OCI-LY3 (cell line): ENCODE results near the gene PTPRH.

Source experiments
- EZH2phosphoT487 ChIP-seq: fragments of 200-600 bp; shearing (Covaris generic); IDR thresholded peaks from 2 replicates; pipeline ENCODE4 v1.6.1; 2018; ENCODE audit warnings: antibody characterized with exemption, mixed run types, low read depth
- TF ChIP-seq, protein P1 (sequence below): fragments of 200-600, 300-600 bp; sonication (generic); IDR thresholded peaks from 2 replicates; pipeline ENCODE4 v1.5.1; 2014; ENCODE audit warnings: antibody characterized with exemption, low read length, low read depth

DNA sequence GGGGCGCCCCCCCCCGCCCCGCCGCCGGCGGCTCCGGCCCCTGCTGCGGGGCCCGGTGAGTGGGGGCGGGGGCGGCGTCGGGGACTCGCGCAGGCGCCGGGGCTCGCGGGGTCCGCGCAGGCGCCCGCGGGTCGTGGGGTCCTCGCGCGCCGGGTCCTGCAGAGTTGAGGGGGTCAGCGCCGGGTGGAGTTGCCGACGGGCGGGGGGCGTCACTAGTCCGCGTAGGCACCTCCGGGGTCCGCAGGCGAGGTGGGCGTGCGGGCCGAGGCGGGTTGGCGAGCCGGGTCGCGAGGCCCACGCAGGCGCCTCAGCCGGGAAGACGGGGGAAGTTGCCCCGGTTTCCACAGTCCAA, 49.2 kb upstream of the PTPRH start:
- TF ChIP-seq, protein P1, sequence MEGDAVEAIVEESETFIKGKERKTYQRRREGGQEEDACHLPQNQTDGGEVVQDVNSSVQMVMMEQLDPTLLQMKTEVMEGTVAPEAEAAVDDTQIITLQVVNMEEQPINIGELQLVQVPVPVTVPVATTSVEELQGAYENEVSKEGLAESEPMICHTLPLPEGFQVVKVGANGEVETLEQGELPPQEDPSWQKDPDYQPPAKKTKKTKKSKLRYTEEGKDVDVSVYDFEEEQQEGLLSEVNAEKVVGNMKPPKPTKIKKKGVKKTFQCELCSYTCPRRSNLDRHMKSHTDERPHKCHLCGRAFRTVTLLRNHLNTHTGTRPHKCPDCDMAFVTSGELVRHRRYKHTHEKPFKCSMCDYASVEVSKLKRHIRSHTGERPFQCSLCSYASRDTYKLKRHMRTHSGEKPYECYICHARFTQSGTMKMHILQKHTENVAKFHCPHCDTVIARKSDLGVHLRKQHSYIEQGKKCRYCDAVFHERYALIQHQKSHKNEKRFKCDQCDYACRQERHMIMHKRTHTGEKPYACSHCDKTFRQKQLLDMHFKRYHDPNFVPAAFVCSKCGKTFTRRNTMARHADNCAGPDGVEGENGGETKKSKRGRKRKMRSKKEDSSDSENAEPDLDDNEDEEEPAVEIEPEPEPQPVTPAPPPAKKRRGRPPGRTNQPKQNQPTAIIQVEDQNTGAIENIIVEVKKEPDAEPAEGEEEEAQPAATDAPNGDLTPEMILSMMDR: no peak
- no peak for TF ChIP-seq EZH2phosphoT487
